Measurements from ENCODE around the gene TMEM54. TPM values are rescaled to one million over a fixed set of nuclear protein-coding genes. Genes with fewer than 3 reads are reported as not detected.

The TMEM54 gene
- 11.7 and 13.6 TPM in 2 replicates for total RNA-seq (2014; rRNA removed; shearing (Covaris generic))
- polyA plus RNA-seq (2016; fragmentation: Nextera tagmentation; extraction: Ambion mirVana), result 8.8 and 11.2 TPM in 2 replicates
- long read RNA-seq, transcript TMEM54-202 (6 exons, 999 nt), result major isoform, 8 of 10 reads
- long read RNA-seq, partial matches to known transcripts, result 1 of 10 reads
- long read RNA-seq, other reads (novel, unspliced or antisense), result 0 of 10 reads

DNA sequence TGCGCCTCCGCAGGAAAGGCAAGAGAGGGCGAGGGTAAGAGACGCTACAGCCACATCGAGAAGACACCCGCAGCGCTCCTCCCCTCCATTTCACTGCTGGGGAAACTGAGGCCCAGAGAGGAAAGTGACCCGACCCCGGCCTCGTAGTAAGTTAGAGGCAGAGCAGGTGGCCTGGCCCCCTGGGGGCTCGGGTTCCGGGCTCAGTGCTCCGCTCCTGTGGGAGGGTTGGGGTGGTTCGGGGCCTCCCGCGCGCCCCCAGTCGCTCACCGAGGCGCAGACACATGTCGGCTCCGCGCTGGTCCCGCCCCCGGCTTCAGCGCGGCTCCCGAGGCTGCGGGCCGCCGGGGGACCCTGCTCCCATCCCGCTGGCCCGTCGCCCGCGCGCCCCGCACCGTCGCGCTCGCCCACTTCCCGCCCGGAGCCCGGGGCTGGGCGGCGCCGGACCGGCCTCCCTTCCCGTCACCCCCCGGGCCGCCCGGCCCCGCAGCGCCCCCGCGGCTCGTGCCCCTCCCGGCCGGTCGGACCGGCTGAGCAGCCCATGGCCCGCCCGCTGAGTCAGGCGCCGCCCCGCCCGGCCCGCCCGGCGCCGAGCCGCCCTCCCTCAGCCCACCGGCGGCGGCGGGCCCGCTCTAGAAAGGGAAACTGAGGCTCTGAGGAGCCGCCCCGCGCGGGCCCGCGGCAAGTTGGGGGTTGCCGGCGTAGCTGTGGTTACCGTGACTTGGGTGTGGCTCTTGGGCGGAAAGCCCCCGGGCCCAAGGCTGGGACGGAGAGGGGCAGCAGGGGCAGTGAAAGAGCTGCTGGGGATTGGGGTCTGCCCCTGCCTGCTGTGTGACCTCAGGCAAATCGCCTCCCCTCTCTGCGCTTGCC is at the start of gene TMEM54:
TMEM54 (minus strand) TSS at position 434 of the 867 bp plus-strand sequence; CDS start at position 283, 151 bp downstream.
- no peak within 1 kb of the TSS for H3K27ac ChIP-seq (ENCODE audit: low read depth)
- H4K20me1 ChIP-seq (replicated peaks; ENCODE audit: insufficient read depth), result no peaks in the 10 kb centered on the region
- no peaks in the 10 kb centered on the region for H3K36me3 ChIP-seq (ENCODE audit: insufficient read depth)
- TF ChIP-seq EZH2 (IDR thresholded peaks at IDR 0.05; ENCODE audit: low read depth, unreplicated experiment), result peak; percentile 56
- TF ChIP-seq ZNF114 (CRISPR knock-in tag; IDR thresholded peaks at IDR 0.05), result no peak
- TF ChIP-seq POLR2AphosphoS5 (IDR thresholded peaks at IDR 0.05; ENCODE audit: low read depth), result no peak; the same call in none of the 2 replicates
- no peak for TF ChIP-seq STAT1 (IDR thresholded peaks at IDR 0.05; ENCODE audit: unreplicated experiment)
- no peak for TF ChIP-seq NANOG (IDR thresholded peaks at IDR 0.05; ENCODE audit: borderline replicate concordance)
- no peak for TF ChIP-seq EZH2phosphoT487 (IDR thresholded peaks at IDR 0.05; ENCODE audit: unreplicated experiment)
- TF ChIP-seq, protein P1, sequence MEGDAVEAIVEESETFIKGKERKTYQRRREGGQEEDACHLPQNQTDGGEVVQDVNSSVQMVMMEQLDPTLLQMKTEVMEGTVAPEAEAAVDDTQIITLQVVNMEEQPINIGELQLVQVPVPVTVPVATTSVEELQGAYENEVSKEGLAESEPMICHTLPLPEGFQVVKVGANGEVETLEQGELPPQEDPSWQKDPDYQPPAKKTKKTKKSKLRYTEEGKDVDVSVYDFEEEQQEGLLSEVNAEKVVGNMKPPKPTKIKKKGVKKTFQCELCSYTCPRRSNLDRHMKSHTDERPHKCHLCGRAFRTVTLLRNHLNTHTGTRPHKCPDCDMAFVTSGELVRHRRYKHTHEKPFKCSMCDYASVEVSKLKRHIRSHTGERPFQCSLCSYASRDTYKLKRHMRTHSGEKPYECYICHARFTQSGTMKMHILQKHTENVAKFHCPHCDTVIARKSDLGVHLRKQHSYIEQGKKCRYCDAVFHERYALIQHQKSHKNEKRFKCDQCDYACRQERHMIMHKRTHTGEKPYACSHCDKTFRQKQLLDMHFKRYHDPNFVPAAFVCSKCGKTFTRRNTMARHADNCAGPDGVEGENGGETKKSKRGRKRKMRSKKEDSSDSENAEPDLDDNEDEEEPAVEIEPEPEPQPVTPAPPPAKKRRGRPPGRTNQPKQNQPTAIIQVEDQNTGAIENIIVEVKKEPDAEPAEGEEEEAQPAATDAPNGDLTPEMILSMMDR (conservative IDR thresholded peaks at IDR 0.05; ENCODE audit: low read depth in 2 of 2), result 0 out of 4 replicates have a peak, but pooled peaks of 1 of the 2 experiments have one; percentile 11
- Mint-ChIP-seq H3K9me3 (no peaks in the 10 kb centered on the region), H3K4me1 (peaks cover 7% of the 10 kb centered on the region; the same call in 2 of the 3 replicates), H3K4me3 (peak within 1 kb of the TSS; percentile 79), H3K27ac (no peak within 1 kb of the TSS), H3K36me3 (ENCODE audit: low read depth) (no peaks in the 10 kb centered on the region; the same call in 2 of the 3 replicates), H3K27me3 (ENCODE audit: insufficient read depth, low read depth, poor library complexity) (peaks cover 44% of the 10 kb centered on the region)
- H3K79me2 ChIP-seq (replicated peaks; ENCODE audit: insufficient read depth), result no peaks in the 10 kb centered on the region
- peak; percentile 62 for DNase-seq (ENCODE audit: low spot score)
- no peaks in the 10 kb centered on the region for H3K9me2 ChIP-seq (ENCODE audit: insufficient read depth)
- H3K4me2 ChIP-seq, result peak within 1 kb of the TSS; percentile 82
- peak within 1 kb of the TSS; percentile 84 for H2AFZ ChIP-seq
- H3F3A ChIP-seq (replicated peaks; ENCODE audit: low read depth), result no peaks in the 10 kb centered on the region
- peaks cover 53% of the 10 kb centered on the region for H3K27me3 ChIP-seq (ENCODE audit: insufficient read depth)
- H3K4me1 ChIP-seq (ENCODE audit: insufficient read depth), result peaks cover 7% of the 10 kb centered on the region; the same call in 1 of the 2 replicates
- peak; percentile 72 for ATAC-seq
- H3K4me3 ChIP-seq, result peak within 1 kb of the TSS; percentile 65

GRCh38 chr1:32949519-32949918 is 48.3 kb upstream of the TMEM54 start:
- no peaks in the 10 kb centered on the region for H3K9me3 Mint-ChIP-seq
- no peaks in the 10 kb centered on the region for H3K4me1 ChIP-seq (ENCODE audit: insufficient read depth)
- no peaks in the 10 kb centered on the region for H3K27me3 ChIP-seq (ENCODE audit: insufficient read depth)
- DNase-seq (ENCODE audit: low spot score) (no peak), ATAC-seq (no peak)
- H3K4me2 ChIP-seq, result no peak overlapping the region
- no peak overlapping the region for H3K4me3 Mint-ChIP-seq
- peaks cover 9% of the 10 kb centered on the region for H4K20me1 ChIP-seq (replicated peaks; ENCODE audit: insufficient read depth)
- H2AFZ ChIP-seq, result no peak overlapping the region
- H3F3A ChIP-seq (replicated peaks; ENCODE audit: low read depth), result no peaks in the 10 kb centered on the region
- H3K27me3 Mint-ChIP-seq (ENCODE audit: insufficient read depth, low read depth, poor library complexity), result no peaks in the 10 kb centered on the region
- no peaks in the 10 kb centered on the region for H3K9me2 ChIP-seq (ENCODE audit: insufficient read depth)
- H3K36me3 Mint-ChIP-seq (ENCODE audit: low read depth), result peaks cover 10% of the 10 kb centered on the region
- H3K27ac Mint-ChIP-seq, result no peak overlapping the region
- TF ChIP-seq EZH2 (IDR thresholded peaks at IDR 0.05; ENCODE audit: low read depth, unreplicated experiment) (no peak), ZNF114 (CRISPR knock-in tag; IDR thresholded peaks at IDR 0.05) (no peak)
- TF ChIP-seq, protein P2, sequence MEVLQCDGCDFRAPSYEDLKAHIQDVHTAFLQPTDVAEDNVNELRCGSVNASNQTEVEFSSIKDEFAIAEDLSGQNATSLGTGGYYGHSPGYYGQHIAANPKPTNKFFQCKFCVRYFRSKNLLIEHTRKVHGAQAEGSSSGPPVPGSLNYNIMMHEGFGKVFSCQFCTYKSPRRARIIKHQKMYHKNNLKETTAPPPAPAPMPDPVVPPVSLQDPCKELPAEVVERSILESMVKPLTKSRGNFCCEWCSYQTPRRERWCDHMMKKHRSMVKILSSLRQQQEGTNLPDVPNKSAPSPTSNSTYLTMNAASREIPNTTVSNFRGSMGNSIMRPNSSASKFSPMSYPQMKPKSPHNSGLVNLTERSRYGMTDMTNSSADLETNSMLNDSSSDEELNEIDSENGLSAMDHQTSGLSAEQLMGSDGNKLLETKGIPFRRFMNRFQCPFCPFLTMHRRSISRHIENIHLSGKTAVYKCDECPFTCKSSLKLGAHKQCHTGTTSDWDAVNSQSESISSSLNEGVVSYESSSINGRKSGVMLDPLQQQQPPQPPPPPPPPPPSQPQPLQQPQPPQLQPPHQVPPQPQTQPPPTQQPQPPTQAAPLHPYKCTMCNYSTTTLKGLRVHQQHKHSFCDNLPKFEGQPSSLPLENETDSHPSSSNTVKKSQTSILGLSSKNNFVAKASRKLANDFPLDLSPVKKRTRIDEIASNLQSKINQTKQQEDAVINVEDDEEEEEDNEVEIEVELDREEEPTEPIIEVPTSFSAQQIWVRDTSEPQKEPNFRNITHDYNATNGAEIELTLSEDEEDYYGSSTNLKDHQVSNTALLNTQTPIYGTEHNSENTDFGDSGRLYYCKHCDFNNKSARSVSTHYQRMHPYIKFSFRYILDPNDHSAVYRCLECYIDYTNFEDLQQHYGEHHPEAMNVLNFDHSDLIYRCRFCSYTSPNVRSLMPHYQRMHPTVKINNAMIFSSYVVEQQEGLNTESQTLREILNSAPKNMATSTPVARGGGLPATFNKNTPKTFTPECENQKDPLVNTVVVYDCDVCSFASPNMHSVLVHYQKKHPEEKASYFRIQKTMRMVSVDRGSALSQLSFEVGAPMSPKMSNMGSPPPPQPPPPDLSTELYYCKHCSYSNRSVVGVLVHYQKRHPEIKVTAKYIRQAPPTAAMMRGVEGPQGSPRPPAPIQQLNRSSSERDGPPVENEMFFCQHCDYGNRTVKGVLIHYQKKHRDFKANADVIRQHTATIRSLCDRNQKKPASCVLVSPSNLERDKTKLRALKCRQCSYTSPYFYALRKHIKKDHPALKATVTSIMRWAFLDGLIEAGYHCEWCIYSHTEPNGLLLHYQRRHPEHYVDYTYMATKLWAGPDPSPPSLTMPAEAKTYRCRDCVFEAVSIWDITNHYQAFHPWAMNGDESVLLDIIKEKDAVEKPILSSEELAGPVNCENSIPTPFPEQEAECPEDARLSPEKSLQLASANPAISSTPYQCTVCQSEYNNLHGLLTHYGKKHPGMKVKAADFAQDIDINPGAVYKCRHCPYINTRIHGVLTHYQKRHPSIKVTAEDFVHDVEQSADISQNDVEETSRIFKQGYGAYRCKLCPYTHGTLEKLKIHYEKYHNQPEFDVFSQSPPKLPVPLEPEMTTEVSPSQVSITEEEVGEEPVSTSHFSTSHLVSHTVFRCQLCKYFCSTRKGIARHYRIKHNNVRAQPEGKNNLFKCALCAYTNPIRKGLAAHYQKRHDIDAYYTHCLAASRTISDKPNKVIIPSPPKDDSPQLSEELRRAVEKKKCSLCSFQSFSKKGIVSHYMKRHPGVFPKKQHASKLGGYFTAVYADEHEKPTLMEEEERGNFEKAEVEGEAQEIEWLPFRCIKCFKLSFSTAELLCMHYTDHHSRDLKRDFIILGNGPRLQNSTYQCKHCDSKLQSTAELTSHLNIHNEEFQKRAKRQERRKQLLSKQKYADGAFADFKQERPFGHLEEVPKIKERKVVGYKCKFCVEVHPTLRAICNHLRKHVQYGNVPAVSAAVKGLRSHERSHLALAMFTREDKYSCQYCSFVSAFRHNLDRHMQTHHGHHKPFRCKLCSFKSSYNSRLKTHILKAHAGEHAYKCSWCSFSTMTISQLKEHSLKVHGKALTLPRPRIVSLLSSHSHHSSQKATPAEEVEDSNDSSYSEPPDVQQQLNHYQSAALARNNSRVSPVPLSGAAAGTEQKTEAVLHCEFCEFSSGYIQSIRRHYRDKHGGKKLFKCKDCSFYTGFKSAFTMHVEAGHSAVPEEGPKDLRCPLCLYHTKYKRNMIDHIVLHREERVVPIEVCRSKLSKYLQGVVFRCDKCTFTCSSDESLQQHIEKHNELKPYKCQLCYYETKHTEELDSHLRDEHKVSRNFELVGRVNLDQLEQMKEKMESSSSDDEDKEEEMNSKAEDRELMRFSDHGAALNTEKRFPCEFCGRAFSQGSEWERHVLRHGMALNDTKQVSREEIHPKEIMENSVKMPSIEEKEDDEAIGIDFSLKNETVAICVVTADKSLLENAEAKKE (CRISPR knock-in tag; IDR thresholded peaks at IDR 0.05), result no peak
- H3K27ac ChIP-seq (ENCODE audit: low read depth), result no peak overlapping the region
- no peaks in the 10 kb centered on the region for H3K4me1 Mint-ChIP-seq
- no peaks in the 10 kb centered on the region for H3K36me3 ChIP-seq (ENCODE audit: insufficient read depth)
- H3K4me3 ChIP-seq, result no peak overlapping the region
- peaks cover 11% of the 10 kb centered on the region; the same call in 1 of the 2 replicates for H3K79me2 ChIP-seq (replicated peaks; ENCODE audit: insufficient read depth)
